Spleen (tissue), 11 donors: Measurements from ENCODE around the gene USP24. TPM values are rescaled to one million over a fixed set of nuclear protein-coding genes. Genes with fewer than 3 reads are reported as not detected.

Experiments
- DNase-seq: peaks from one replicate; pipeline ENCODE4 v3.0.0-alpha.2; 2020
- H3K27ac ChIP-seq, 8 donors: fragments of 200-600 bp; sonication (generic) in 7 of 8; 1 replicate in 4 of 8; 2 replicates in 4 of 8; pipeline versions ENCODE4 v1.5.0 to v1.8.0; 2016 to 2021; ENCODE audit warnings: inconsistent platforms in 4 of 8, mild to moderate bottlenecking in 4 of 8, moderate library complexity in 1 of 8
- H3K27me3 ChIP-seq, 7 donors: fragments of 200-600 bp; sonication (generic) in 6 of 7; replicated peaks in 1 of 7; 1 replicate in 4 of 7; 2 replicates in 3 of 7; pipeline versions ENCODE4 v1.5.0 to v1.8.0; 2016 to 2021; ENCODE audit warnings: inconsistent platforms in 3 of 7, mild to moderate bottlenecking in 1 of 7
- H3K36me3 ChIP-seq, 6 donors: fragments of 200-600 bp; sonication (generic) in 5 of 6; 1 replicate in 4 of 6; 2 replicates in 2 of 6; pipeline versions ENCODE4 v1.5.0 to v1.8.0; 2016 to 2021; ENCODE audit warnings: inconsistent platforms in 2 of 6
- H3K4me1 ChIP-seq, 6 donors: fragments of 200-600 bp; sonication (generic) in 5 of 6; 1 replicate in 3 of 6; 2 replicates in 3 of 6; pipeline versions ENCODE4 v1.5.0 to v1.8.0; 2016 to 2021; ENCODE audit warnings: inconsistent platforms in 3 of 6
- H3K4me3 ChIP-seq, 8 donors: fragments of 200-600 bp; sonication (generic) in 7 of 8; 1 replicate in 4 of 8; 2 replicates in 4 of 8; pipeline versions ENCODE4 v1.5.0 to v1.8.0; 2016 to 2021; ENCODE audit warnings: inconsistent platforms in 4 of 8, mild to moderate bottlenecking in 4 of 8, moderate library complexity in 2 of 8
- H3K9me3 ChIP-seq, 8 donors: fragments of 200-600 bp; sonication (generic) in 7 of 8; 1 replicate in 4 of 8; 2 replicates in 4 of 8; pipeline versions ENCODE4 v1.5.0 to v1.8.0; 2016 to 2021; ENCODE audit warnings: inconsistent platforms in 4 of 8
- CTCF ChIP-seq, 11 experiments: fragments of 200-600 bp in 7 of 11; fragments of 450-650 bp in 4 of 11; sonication (generic) in 4 of 11; IDR thresholded peaks in 8 of 11; conservative IDR thresholded peaks in 3 of 11; 1 replicate in 7 of 11; 2 replicates in 4 of 11; pipeline versions ENCODE4 v1.4.0 to v1.8.0; 2016 to 2021; ENCODE audit warnings: antibody characterized with exemption in 11 of 11, inconsistent platforms in 4 of 11, mild to moderate bottlenecking in 1 of 11
- POLR2A ChIP-seq, 3 donors: fragments of 450-650 bp; IDR thresholded peaks; one replicate each; pipeline ENCODE4 v1.5.1; 2017; ENCODE audit warnings: antibody characterized with exemption in 3 of 3, mild to moderate bottlenecking in 1 of 3
- POLR2AphosphoS5 ChIP-seq, 3 donors: sonication (generic); formaldehyde crosslinking; IDR thresholded peaks; one replicate each; pipeline ENCODE4 v1.5.1; 2017; ENCODE audit warnings: antibody characterized with exemption in 3 of 3
- WGBS, 5 donors: extraction: QIAGEN DNeasy Blood & Tissue Kit in 3 of 5; methylation state at CpG; one replicate each; pipeline versions ENCODE4 v1.1.5 to v1.1.7; 2013 to 2018; 5-methylcytosine and 5-hydroxymethylcytosine counted together
- intact Hi-C: fragments of 100-400 bp; cut with DNase I; formaldehyde crosslinking; loops from one replicate; pipeline ENCODE4 v1.15.0; 2023; ENCODE audit warnings: low total_unique reads
- polyA plus RNA-seq, 3 donors: library from polyadenylated mRNA; stranded (reverse); fragments of 200-250 nt; gene quantifications; one replicate each; pipeline ENCODE4 v1.2.1, GENCODE V29; 2013
- total RNA-seq, 7 donors: library from RNA; depleted of rRNA in 3 of 7; stranded (reverse); fragments of >200 nt in 3 of 7; fragmentation: NEBNext Ultra II Directional in 4 of 7; extraction: Animal tissue kit (Norgen Biotek cat#: 25700) in 4 of 7; gene quantifications; one replicate each; pipeline versions ENCODE4 v1.1.0 to v1.2.1, GENCODE V29; 2016 to 2021
- donor health status: healthy with polysubstance abuse.
- donor health status: DM: no; HTN: no; CAD: no; lungs with moderate emphysema.
- donor health status: DM: no; HTN: no; CAD: no.
- donor health status: Bipolar disorder and iron deficiency.
- donor health status: healthy.
- donor health status: DM: no; HTN: no; CAD: no.
- donor health status: DM: yes; HTN: yes; CAD: no.

Gene USP24
- total and polyA plus RNA-seq, 10 donors, result 11.6 to 94.5 (median 70.1) TPM

GRCh38 chr1:55146781-55147180 is 68.4 kb downstream of the USP24 start:
- intact Hi-C loops, result no loop called here
- no peak overlapping the region for H3K4me3 ChIP-seq
- H3K9me3 ChIP-seq, result no peaks in the 10 kb centered on the region
- peak overlapping the region in 1 of 8 donors; percentile 13 for H3K27ac ChIP-seq
- peaks cover 0 to 31% (median 14%) of the 10 kb centered on the region in 6 donors for H3K4me1 ChIP-seq
- TF ChIP-seq POLR2A (IDR thresholded peaks at IDR 0.05) (no peak), CTCF (IDR thresholded peaks at IDR 0.05 in 8 of 11, conservative IDR thresholded peaks at IDR 0.05 in 3 of 11) (no peak), POLR2AphosphoS5 (IDR thresholded peaks at IDR 0.05) (no peak)
- no peak for DNase-seq
- no peaks in the 10 kb centered on the region for H3K27me3 ChIP-seq
- H3K36me3 ChIP-seq, result peaks cover 8 to 89% (median 59%) of the 10 kb centered on the region in 6 donors
- whole genome bisulfite sequencing, 5 donors, result 74 to 86% (median 75%) methylated on average over 2 of the region's 2 CpGs

GRCh38 chr1:55144886-55145285 is 70.3 kb downstream of the USP24 start:
- H3K36me3 ChIP-seq, result peaks cover 8 to 99% (median 66%) of the 10 kb centered on the region in 6 donors
- TF ChIP-seq CTCF (IDR thresholded peaks at IDR 0.05 in 8 of 11, conservative IDR thresholded peaks at IDR 0.05 in 3 of 11) (no peak), POLR2A (IDR thresholded peaks at IDR 0.05) (no peak), POLR2AphosphoS5 (IDR thresholded peaks at IDR 0.05) (no peak)
- no peak overlapping the region for H3K27ac ChIP-seq
- WGBS, 5 donors, result 82 to 94% (median 92%) methylated on average over 6 of the region's 6 CpGs
- H3K4me1 ChIP-seq, result peaks cover 0 to 30% (median 9%) of the 10 kb centered on the region in 6 donors
- intact Hi-C loops, result loop anchor here (5.0 kb wide), 1 partner anchor 132 kb away; no protein-coding TSS in a partner anchor
- no peak overlapping the region for H3K4me3 ChIP-seq
- H3K9me3 ChIP-seq, result no peaks in the 10 kb centered on the region
- no peaks in the 10 kb centered on the region for H3K27me3 ChIP-seq
- no peak for DNase-seq

GRCh38 chr1:55143684-55144083 is 71.5 kb downstream of the USP24 start:
- Histone ChIP-seq H3K27ac (no peak overlapping the region), H3K27me3 (no peaks in the 10 kb centered on the region), H3K9me3 (no peaks in the 10 kb centered on the region), H3K4me1 (peaks cover 0 to 36% (median 9%) of the 10 kb centered on the region in 6 donors), H3K4me3 (no peak overlapping the region), H3K36me3 (peaks cover 8 to 99% (median 71%) of the 10 kb centered on the region in 6 donors)
- 92 to 98% (median 96%) methylated on average over 3 of the region's 3 CpGs for WGBS, 5 donors
- TF ChIP-seq CTCF (IDR thresholded peaks at IDR 0.05 in 8 of 11, conservative IDR thresholded peaks at IDR 0.05 in 3 of 11) (no peak), POLR2AphosphoS5 (IDR thresholded peaks at IDR 0.05) (no peak), POLR2A (IDR thresholded peaks at IDR 0.05) (no peak)
- DNase-seq, result no peak
- intact Hi-C loops, result loop anchor here (5.0 kb wide), 1 partner anchor 134 kb away; no protein-coding TSS in a partner anchor

- Histone ChIP-seq H3K36me3 (peaks cover 13 to 99% (median 80%) of the 10 kb centered on the region in 6 donors), H3K27me3 (no peaks in the 10 kb centered on the region), H3K9me3 (no peaks in the 10 kb centered on the region), H3K4me1 (peaks cover 0 to 31% (median 9%) of the 10 kb centered on the region in 6 donors), H3K27ac (peak overlapping the region in 4 of 8 donors; percentile 22 to 46 (median 33)), H3K4me3 (no peak overlapping the region)
- no peak for DNase-seq
- intact Hi-C loops, result loop anchor here (5.0 kb wide), 1 partner anchor 136 kb away; no protein-coding TSS in a partner anchor
- WGBS, 5 donors, result 76 to 97% (median 85%) methylated on average over 1 of the region's 1 CpG
- no peak for TF ChIP-seq CTCF (IDR thresholded peaks at IDR 0.05 in 8 of 11, conservative IDR thresholded peaks at IDR 0.05 in 3 of 11)
- TF ChIP-seq POLR2A (IDR thresholded peaks at IDR 0.05), result no peak
- TF ChIP-seq POLR2AphosphoS5 (IDR thresholded peaks at IDR 0.05), result no peak
Measured at GRCh38 chr1:55141295-55141893, 73.8 kb downstream of the USP24 start.
